Stimulated activated memory B cell treated with anti-CD40 and anti-IgM and Interleukin-4, amounts not matched to agents 10 μg/mL and 1 μg/mL and 100 μg/mL, for 72 hours (primary cell): Measurements from ENCODE around the gene MAP3K5.
A peak's percentile ranks its signal among the peaks of the same experiment; 100 is the strongest.

ENCODE experiments used
- ATAC-seq: fragments of 150-1000 bp; cut with Tn5 transposase; 2 replicates; pipeline ENCODE4 v1.10.0; 2021
- H3K27ac Mint-ChIP-seq: one replicate; pipeline ENCODE4 v1.8.0; 2022; ENCODE audit warnings: mild to moderate bottlenecking, mixed read lengths
- H3K27me3 Mint-ChIP-seq: one replicate; pipeline ENCODE4 v1.8.0; 2022; ENCODE audit warnings: mixed read lengths
- H3K36me3 Mint-ChIP-seq: one replicate; pipeline ENCODE4 v1.8.0; 2022; ENCODE audit warnings: mixed read lengths
- H3K4me1 Mint-ChIP-seq: one replicate; pipeline ENCODE4 v1.8.0; 2022; ENCODE audit warnings: mixed read lengths
- H3K4me3 Mint-ChIP-seq: one replicate; pipeline ENCODE4 v1.8.0; 2022; ENCODE audit warnings: mild to moderate bottlenecking, moderate library complexity, mixed read lengths
- H3K9me3 Mint-ChIP-seq: one replicate; pipeline ENCODE4 v1.8.0; 2022; ENCODE audit warnings: mixed read lengths

Gene MAP3K5

DNA sequence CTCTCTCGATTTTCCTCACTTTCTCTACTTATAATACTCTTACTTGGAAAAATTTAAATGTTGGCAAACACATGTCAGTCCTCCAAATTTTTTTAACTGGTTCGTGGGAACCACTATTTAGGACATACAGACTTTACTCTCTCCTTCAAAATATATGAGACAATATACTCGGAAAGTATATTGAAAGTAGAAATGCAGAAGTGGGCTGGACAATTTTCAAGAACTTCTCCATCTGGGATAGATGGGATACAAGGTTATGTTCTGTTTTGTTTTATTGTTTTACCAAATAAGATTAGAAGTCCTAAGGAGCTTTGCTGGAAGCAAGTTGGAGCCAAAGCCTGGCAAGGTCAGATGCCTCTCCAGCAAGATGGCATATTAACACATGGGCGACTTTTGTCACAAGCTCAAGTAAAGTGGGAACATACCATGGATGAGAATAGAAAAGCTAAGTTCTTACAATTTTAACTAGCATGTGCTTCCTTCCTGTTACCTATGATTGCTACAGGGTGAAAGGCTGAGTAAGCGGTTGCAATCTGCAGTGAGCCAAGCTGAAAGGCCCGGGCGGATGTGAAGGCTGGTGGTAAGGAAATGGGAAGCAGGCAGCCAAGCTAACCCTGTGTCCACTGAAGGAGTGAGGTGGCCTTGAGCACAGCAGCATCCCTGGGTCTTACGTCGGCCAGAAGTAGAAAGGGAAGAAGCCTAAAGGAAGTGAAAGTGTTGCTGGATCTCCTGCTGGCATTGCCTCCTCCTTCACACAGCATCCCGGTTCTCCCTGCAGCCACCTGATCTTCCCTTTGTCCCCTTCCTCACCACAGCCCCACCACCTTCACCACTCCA is 7.1 kb downstream of the MAP3K5 start:
- peaks cover 26% of the 10 kb centered on the region for H3K36me3 Mint-ChIP-seq
- no peaks in the 10 kb centered on the region for H3K27me3 Mint-ChIP-seq
- peak overlapping the region; percentile 76 for H3K4me3 Mint-ChIP-seq
- peak overlapping the region; percentile 66 for H3K27ac Mint-ChIP-seq
- peaks cover 70% of the 10 kb centered on the region for H3K4me1 Mint-ChIP-seq
- ATAC-seq = peak; percentile 57
- no peaks in the 10 kb centered on the region for H3K9me3 Mint-ChIP-seq

DNA sequence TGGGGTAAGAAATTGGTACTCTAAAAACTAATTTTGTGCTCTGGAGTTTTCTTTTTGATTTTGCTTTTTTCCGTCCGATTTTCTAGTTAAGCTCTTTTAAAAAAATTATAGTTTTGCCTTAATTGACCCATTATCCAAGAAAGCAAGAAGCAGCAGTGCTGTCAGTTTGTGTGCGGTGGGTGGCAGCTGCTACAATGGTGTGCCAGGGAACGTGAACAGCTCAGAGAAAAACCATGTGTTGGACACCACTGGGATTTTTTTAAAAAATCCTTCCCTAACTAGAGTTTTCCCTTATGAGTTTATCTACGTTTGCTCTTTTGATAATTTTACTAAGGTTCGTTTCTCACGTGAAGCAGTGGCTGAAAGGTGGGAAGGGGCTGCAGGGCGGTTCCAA is 8.0 kb downstream of the MAP3K5 start:
- no peak for ATAC-seq

DNA sequence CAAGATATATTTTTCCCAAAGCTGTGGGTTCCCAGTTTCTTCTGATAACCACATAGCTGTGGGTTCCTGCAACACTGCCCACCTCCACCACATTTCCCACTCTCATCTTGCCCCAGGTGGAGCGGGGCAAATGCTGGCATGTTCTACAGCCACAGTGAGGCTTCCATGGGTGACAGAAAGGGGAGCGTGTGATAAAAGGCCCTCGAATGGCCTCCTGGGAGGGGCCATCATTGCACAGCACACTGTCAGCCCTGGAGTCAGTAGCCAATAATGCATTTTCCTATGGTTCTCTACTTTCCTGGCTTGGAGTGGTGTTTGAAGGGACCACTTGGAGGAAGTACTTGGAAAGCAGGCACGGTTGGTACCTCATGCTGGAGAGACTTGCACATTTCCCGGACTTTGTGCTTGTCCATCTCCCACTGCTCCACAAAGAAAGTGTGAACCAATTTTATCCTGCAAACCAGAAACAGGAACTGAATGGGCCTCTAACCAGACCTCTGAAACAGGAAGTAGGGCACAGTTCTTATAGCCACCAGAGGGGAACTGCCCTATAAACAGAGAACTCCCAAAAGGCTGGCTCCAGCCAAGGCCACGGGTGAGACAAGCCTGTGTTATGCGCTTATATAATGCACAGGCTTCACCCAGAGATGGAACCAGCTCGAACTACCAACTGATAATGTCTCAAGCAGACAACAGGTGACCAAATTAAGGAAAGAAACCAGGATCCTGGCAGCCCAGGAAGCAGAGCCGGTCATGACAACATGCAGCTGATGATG is 8.6 kb downstream of the MAP3K5 start:
- Mint-ChIP-seq H3K4me3 (peak overlapping the region; percentile 61), H3K27me3 (no peaks in the 10 kb centered on the region), H3K27ac (peak overlapping the region; percentile 66), H3K9me3 (no peaks in the 10 kb centered on the region), H3K36me3 (peaks cover 25% of the 10 kb centered on the region), H3K4me1 (peaks cover 58% of the 10 kb centered on the region)
- peak; percentile 98 for ATAC-seq

More for the DNA sequence above, 8.0 kb downstream of the MAP3K5 start:
- peak overlapping the region; percentile 61 for H3K4me3 Mint-ChIP-seq
- H3K27ac Mint-ChIP-seq = peak overlapping the region; percentile 66
- peaks cover 63% of the 10 kb centered on the region for H3K4me1 Mint-ChIP-seq
- H3K27me3 Mint-ChIP-seq = no peaks in the 10 kb centered on the region
- peaks cover 26% of the 10 kb centered on the region for H3K36me3 Mint-ChIP-seq
- no peaks in the 10 kb centered on the region for H3K9me3 Mint-ChIP-seq

DNA sequence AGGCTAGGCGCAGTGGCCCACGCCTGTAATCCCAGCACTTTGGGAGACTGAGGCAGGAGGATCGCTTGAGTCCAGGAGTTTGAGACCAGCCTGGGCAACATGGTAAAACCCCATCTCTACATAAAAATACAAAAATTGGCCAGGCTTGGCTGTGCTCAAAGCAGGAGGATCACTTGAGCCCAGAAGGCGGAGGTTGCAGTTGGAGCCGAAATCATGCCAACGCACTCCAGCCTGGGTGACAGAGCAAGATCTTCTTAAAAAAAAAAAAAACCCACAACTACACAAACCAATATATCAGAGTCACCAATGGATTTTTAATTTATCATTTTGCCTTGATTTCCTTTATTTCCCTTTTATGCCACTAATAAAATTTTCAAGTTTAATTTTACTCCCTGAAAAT is 9.3 kb downstream of the MAP3K5 start:
- H3K9me3 Mint-ChIP-seq = no peaks in the 10 kb centered on the region
- peaks cover 51% of the 10 kb centered on the region for H3K4me1 Mint-ChIP-seq
- ATAC-seq = no peak
- peak overlapping the region; percentile 66 for H3K27ac Mint-ChIP-seq
- H3K27me3 Mint-ChIP-seq = no peaks in the 10 kb centered on the region
- H3K36me3 Mint-ChIP-seq = peaks cover 18% of the 10 kb centered on the region
- no peak overlapping the region for H3K4me3 Mint-ChIP-seq

DNA sequence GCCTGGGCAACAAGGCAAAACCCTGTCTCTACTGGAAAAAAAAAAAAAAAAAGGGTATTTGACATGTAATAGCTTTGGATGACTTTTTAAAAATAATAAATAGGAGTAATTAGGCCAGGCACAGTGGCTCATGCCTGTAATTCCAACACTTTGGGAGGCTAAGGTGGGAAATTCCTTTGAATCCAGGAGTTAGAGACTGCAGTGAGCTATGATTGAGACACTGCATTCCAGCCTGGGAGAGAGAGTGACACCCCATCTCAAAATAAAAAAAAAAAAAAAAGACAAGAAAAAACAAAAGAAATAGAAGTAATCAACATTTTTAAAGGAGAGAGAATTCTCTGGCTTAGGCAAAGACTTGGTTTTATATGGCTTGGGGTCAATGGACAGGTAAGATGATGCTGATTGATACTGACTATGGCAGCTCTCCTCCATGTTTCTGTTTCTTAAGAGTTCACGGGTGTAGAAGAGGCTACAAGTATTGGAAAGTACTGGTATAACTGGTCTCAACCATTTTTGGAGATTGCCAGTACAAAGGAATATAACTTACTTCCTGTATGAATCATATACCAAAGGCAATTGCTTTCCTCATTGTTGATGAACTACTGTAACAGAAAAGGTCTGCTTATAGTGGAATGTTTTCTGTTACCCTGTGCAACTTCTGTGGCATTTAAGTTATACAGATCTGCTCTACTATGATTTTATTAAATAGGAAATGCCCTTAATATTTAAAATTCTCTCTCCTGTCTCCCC is 10.1 kb downstream of the MAP3K5 start:
- Mint-ChIP-seq H3K4me1 (peaks cover 43% of the 10 kb centered on the region), H3K27me3 (no peaks in the 10 kb centered on the region), H3K4me3 (no peak overlapping the region), H3K27ac (peak overlapping the region; percentile 49), H3K36me3 (peaks cover 14% of the 10 kb centered on the region), H3K9me3 (no peaks in the 10 kb centered on the region)
- ATAC-seq = no peak

DNA sequence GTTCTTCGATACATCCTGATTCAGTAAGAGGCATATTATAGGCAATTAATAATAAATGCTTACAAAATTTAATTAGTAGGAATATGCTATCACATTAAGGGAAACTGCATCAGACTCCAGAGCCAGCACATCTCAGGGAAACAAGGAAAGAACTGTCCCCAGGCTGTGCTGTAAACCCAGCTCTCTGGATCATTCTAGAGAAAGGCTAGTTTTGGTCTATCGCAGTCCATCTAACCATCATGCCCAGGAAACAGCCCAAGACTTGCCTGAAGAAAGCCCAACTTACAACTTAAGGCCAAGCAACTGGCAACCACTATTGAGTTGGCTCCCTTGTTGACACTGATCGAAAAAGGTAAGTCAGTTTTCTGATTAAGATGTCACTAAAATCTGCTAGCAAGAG is 11.3 kb downstream of the MAP3K5 start:
- H3K27me3 Mint-ChIP-seq = no peaks in the 10 kb centered on the region
- no peak for ATAC-seq
- no peak overlapping the region for H3K4me3 Mint-ChIP-seq
- H3K9me3 Mint-ChIP-seq = no peaks in the 10 kb centered on the region
- peaks cover 14% of the 10 kb centered on the region for H3K36me3 Mint-ChIP-seq
- peaks cover 39% of the 10 kb centered on the region for H3K4me1 Mint-ChIP-seq
- H3K27ac Mint-ChIP-seq = no peak overlapping the region

DNA sequence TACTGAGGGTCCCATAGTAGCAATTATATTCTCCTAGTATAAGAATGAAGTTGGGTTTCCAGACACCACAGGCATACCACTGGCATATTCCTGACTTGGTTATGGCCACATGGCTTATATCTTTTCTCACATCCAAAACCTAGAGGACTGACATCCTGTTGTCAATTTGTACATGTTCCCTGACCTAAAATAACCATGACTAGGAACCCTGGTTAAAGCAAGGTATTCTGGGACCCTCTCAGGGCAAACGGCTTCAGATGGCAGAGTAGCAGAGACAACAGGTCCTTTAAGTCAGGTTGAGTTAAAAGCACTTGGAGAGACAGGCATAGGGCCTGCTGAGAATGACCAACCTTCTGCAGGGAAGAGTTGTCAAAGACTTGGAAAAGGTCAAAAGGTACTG is 12.6 kb downstream of the MAP3K5 start:
- Mint-ChIP-seq H3K9me3 (no peaks in the 10 kb centered on the region), H3K27ac (no peak overlapping the region), H3K4me1 (peaks cover 30% of the 10 kb centered on the region), H3K27me3 (no peaks in the 10 kb centered on the region), H3K4me3 (no peak overlapping the region), H3K36me3 (peaks cover 11% of the 10 kb centered on the region)
- ATAC-seq = no peak

DNA sequence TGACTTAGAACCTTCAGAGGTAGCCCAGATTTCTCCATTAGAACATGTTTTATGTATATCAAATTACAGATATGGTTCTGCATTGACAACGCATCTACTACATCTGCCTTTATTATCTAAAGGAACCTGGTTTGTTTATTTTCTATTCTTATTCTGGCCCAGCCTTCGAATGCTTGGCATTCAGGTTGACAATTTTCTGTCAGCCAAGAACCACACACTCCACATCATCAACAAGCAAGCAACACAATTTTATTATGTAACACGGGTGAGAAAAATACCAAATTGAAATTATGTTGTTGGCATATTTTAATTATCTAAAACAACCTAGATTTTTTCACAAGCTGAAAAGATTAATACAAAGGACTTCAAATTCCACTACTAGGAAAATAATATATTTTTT is 14.6 kb downstream of the MAP3K5 start:
- no peak for ATAC-seq
- no peaks in the 10 kb centered on the region for H3K27me3 Mint-ChIP-seq
- peaks cover 31% of the 10 kb centered on the region for H3K4me1 Mint-ChIP-seq
- H3K4me3 Mint-ChIP-seq = no peak overlapping the region
- H3K36me3 Mint-ChIP-seq = peaks cover 6% of the 10 kb centered on the region
- no peaks in the 10 kb centered on the region for H3K9me3 Mint-ChIP-seq
- no peak overlapping the region for H3K27ac Mint-ChIP-seq

DNA sequence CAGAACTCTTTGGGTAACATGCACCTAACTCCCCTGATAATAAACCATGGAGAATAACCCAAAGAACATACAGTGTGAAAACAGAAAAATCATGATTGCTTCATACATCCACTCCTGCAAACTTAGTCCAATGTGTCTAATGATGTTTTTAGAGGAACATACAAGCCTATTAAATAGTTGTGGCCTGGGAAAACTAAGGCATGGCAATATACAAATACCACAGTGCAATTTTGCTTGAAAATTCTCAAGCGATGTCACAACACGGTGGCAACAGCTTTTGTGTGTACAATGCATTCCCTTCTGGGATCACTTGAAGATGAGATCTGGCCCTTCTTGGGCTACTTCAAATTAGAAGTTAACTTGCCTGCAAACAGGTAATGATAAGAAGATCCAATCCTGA is 16.7 kb downstream of the MAP3K5 start:
- no peaks in the 10 kb centered on the region for H3K27me3 Mint-ChIP-seq
- H3K4me1 Mint-ChIP-seq = peaks cover 36% of the 10 kb centered on the region

DNA sequence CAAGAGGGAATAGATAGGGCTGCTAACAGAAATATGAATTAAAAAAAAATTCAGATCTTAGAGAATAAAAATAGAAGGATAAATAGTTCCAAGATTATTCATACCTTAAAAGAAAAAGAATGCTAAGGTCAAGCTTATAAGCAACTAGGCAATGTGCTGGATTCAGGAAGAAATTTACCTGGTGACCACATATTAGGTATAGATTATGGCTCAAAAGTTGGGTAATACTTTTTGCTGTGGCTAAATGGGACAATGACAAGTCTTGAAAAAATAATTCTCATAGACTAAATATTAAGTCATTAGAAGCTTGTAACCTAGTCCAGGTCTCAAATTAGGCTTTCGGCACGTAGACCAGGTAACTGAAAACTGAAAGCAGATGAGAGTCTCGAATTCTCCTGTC is 17.2 kb downstream of the MAP3K5 start:
- no peak for ATAC-seq
- Mint-ChIP-seq H3K27me3 (no peaks in the 10 kb centered on the region), H3K9me3 (no peaks in the 10 kb centered on the region), H3K27ac (peak overlapping the region; percentile 55), H3K4me1 (peaks cover 36% of the 10 kb centered on the region), H3K4me3 (no peak overlapping the region), H3K36me3 (peaks cover 6% of the 10 kb centered on the region)

More for the DNA sequence above, 16.7 kb downstream of the MAP3K5 start:
- H3K36me3 Mint-ChIP-seq = peaks cover 6% of the 10 kb centered on the region
- peak overlapping the region; percentile 55 for H3K27ac Mint-ChIP-seq
- no peak overlapping the region for H3K4me3 Mint-ChIP-seq
- ATAC-seq = no peak
- no peaks in the 10 kb centered on the region for H3K9me3 Mint-ChIP-seq

DNA sequence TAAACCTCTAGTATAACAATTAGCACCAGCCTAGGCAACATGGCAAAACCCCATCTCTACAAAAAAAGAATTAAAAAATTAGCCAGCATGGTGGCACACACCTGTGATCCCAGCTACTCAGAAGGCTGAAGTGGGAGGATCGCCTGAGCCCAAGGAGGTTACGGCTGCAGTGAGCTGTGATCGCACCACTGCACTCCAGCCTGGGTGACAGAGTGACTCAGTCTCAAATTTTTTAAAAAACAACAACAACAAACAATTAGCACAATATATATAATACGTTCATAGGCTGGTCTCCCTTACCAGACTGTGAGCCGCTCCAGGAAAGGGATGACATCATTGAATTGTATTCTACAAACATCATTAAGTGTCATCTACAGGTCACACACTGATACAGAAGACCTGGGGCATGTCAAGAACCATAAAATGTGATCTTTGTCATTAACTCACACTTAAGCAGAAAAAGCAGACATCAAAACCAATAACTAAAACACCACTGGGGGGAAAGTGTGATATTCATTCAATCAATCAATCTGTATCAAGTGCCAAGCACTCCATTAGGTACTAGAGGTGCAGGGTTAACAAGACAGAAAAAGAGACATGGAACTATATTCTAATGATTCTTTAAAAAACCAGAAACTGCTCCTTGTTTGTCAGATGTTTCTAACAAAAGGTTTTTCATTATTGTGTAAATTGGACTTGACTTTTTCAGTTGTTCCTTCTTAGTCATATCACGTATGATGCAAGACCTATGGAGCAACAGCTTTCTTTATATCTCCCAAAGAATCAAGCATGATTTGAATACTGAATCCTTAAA is 17.8 kb downstream of the MAP3K5 start:
- H3K27me3 Mint-ChIP-seq = no peaks in the 10 kb centered on the region
- no peak for ATAC-seq
- peak overlapping the region; percentile 55 for H3K27ac Mint-ChIP-seq
- H3K9me3 Mint-ChIP-seq = peaks cover 2% of the 10 kb centered on the region
- peaks cover 40% of the 10 kb centered on the region for H3K4me1 Mint-ChIP-seq
- no peak overlapping the region for H3K4me3 Mint-ChIP-seq
- peaks cover 6% of the 10 kb centered on the region for H3K36me3 Mint-ChIP-seq

DNA sequence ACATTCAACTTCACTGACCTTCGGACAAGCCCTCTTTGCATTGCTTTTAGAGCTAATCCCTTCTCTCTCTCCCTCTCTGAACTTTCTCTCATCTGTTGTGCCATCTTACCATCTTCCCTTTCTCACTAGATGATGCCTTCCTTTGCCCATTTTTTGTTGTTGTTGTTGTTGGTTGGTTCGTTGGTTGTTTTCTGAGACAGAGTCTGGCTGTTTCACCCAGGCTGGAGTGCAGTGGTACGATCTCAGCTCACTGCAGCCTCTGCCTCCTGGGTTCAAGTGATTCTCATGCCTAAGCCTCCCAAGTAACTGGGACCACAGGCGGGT is 18.8 kb downstream of the MAP3K5 start:
- ATAC-seq = no peak
- no peak overlapping the region for H3K4me3 Mint-ChIP-seq
- peaks cover 7% of the 10 kb centered on the region for H3K9me3 Mint-ChIP-seq
- H3K27me3 Mint-ChIP-seq = no peaks in the 10 kb centered on the region
- peaks cover 14% of the 10 kb centered on the region for H3K36me3 Mint-ChIP-seq
- peak overlapping the region; percentile 55 for H3K27ac Mint-ChIP-seq
- peaks cover 47% of the 10 kb centered on the region for H3K4me1 Mint-ChIP-seq

DNA sequence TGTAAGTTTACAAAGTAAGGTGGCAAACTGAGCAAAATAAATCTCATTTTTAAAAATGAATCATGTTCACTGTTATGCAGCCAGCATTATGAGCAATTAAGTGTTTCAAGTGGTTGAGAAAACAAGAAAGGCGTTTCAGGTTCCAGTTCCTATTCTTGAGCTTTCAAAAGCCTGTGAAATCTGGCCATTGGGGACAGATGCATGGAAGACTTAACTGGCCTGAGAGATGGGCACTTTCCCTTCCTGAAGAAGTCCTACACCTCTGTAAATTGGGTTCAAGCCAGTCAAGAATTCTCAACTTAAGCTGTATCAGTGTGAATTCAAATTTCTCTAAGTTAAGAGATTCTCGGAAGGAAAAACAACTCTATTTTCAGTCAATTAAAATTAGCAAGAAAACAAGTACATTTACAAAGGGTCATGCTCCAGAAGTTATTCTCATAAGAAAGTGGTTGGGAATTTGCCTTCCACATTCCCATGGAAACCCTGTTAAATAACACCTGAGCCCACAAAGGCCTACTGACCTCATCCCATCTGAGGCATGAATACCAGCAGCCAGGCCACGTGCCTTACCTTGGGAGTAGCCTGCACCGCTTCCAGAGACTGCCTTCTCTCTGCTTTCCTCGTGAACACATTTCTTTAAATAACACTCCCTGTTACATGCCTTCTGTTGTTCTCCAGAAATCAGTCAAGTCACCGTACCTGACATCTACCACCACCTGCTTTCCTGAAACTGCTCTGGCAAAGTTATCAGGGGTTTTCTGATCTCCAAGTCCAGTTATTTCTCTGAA is 19.4 kb downstream of the MAP3K5 start:
- no peak overlapping the region for H3K4me3 Mint-ChIP-seq
- peaks cover 53% of the 10 kb centered on the region for H3K4me1 Mint-ChIP-seq
- H3K27ac Mint-ChIP-seq = peak overlapping the region; percentile 55
- H3K9me3 Mint-ChIP-seq = peaks cover 7% of the 10 kb centered on the region
- H3K36me3 Mint-ChIP-seq = peaks cover 14% of the 10 kb centered on the region
- H3K27me3 Mint-ChIP-seq = no peaks in the 10 kb centered on the region
- ATAC-seq = peak; percentile 68

DNA sequence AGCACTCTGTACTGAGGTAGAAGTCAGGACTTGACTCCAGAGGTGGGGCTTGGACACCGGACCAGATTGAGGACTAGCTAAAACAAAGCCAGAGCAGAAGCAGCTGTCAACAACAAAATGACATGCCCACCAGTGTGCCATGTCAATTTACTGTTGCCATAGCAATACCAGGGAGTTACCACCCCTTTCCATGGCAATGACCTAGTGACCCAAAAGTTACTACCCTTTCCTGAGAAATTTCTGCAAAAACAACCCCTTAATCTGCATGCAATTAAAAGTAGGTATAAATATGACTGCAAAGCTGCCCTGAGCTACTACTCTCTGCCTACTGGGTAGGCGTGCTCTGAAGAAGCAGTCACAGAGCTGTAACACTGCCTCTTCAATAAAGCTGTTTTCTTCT is 21.0 kb downstream of the MAP3K5 start:
- Mint-ChIP-seq H3K4me3 (no peak overlapping the region), H3K27me3 (no peaks in the 10 kb centered on the region), H3K4me1 (peaks cover 65% of the 10 kb centered on the region), H3K9me3 (peaks cover 7% of the 10 kb centered on the region), H3K36me3 (peaks cover 14% of the 10 kb centered on the region), H3K27ac (no peak overlapping the region)
- ATAC-seq = no peak
